GM12872 (cell line): ENCODE measurements around the gene HS3ST3A1.

ENCODE experiments used
- TF ChIP-seq, protein P1 (sequence below): IDR thresholded peaks from 3 replicates; pipeline ENCODE4 v1.5.1; 2011; ENCODE audit warnings: low read depth, mild to moderate bottlenecking, low read length, moderate library complexity; ENCODE audit not compliant: insufficient read depth

Gene HS3ST3A1

GRCh38 chr17:13601776-13602551, at the start of gene HS3ST3A1:
Gene HS3ST3A1, minus strand, starts transcription at chr17:13601929. Its CDS starts 800 bp downstream, at chr17:13601129.
- TF ChIP-seq, protein P1, sequence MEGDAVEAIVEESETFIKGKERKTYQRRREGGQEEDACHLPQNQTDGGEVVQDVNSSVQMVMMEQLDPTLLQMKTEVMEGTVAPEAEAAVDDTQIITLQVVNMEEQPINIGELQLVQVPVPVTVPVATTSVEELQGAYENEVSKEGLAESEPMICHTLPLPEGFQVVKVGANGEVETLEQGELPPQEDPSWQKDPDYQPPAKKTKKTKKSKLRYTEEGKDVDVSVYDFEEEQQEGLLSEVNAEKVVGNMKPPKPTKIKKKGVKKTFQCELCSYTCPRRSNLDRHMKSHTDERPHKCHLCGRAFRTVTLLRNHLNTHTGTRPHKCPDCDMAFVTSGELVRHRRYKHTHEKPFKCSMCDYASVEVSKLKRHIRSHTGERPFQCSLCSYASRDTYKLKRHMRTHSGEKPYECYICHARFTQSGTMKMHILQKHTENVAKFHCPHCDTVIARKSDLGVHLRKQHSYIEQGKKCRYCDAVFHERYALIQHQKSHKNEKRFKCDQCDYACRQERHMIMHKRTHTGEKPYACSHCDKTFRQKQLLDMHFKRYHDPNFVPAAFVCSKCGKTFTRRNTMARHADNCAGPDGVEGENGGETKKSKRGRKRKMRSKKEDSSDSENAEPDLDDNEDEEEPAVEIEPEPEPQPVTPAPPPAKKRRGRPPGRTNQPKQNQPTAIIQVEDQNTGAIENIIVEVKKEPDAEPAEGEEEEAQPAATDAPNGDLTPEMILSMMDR = no peak

GRCh38 chr17:13650096-13650675, 48.5 kb upstream of the HS3ST3A1 start:
- TF ChIP-seq, protein P1 = no peak

GRCh38 chr17:13647543-13648021, 45.9 kb upstream of the HS3ST3A1 start:
- TF ChIP-seq, protein P1 = no peak

- TF ChIP-seq, protein P1 = no peak
Measured at GRCh38 chr17:13646969-13647542, 45.3 kb upstream of the HS3ST3A1 start.

DNA sequence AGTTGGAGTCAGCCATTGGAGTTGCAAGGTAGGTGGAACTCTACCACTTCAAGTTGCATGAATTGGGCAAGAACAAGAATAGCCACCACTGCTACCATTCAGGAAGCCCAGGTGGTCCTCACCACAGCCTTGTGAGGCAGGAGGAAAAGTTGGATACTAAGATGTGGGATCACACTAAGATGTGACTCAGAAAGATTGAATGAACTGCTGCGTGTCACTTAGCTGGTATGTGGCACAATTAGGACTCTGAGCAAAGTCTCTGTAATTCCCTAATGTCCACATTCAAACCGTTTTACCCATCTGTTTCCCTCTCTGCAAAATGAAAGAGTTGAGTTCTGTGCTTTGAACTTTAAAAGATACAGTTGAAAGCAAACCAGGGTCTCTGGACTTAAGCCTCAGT, 44.7 kb upstream of the HS3ST3A1 start:
- TF ChIP-seq, protein P1 = no peak

DNA sequence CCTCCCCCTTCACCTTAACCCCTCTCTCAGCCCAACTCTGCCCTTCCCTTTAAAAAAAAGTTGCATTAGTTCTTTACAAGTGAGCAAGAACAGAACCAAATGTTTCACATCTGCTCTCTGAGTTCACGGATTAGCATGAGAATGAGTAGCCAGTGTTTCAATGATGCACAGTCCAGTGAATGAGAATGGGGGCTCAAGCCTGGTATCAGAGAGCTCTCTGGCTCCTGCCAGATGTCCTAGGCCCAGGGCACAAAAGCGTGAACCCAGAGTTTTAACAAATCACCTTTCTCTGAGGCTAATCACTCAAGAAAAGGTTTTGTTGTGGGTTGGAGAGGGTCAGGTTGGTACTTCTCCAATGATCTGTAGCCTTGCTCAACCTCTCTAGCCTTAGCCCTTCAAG, 41.5 kb upstream of the HS3ST3A1 start:
- TF ChIP-seq, protein P1 = no peak

DNA sequence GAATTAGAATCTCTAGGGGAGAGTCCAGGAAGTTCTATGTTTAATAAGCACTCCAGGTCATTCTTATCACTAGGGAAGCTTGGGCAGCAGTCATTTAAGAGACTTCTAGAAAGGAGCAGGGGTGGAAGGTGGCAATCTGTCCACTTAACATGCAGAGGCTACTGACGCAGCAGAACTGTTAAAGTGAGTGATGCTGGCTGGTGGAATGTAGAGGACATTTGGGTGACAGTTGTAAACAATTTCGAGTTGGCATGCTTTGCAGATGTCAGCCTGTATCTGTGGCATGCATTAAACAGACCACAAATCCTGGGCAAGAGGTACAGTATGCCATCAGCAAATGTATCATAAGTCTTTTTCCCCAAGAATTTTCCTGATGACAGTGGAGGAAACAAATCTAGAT, 40.5 kb upstream of the HS3ST3A1 start:
- TF ChIP-seq, protein P1 = no peak
